GM11168 (cell line): Measurements from ENCODE around the gene USP25.

Experiments
- in situ Hi-C: fragments of 300-500 bp; cut with MboI; formaldehyde crosslinking; loops from one replicate; pipeline ENCODE4 v1.12.0; 2022; ENCODE audit warnings: low sequenced_read_pairs; ENCODE audit not compliant: unreplicated experiment

The USP25 gene

DNA sequence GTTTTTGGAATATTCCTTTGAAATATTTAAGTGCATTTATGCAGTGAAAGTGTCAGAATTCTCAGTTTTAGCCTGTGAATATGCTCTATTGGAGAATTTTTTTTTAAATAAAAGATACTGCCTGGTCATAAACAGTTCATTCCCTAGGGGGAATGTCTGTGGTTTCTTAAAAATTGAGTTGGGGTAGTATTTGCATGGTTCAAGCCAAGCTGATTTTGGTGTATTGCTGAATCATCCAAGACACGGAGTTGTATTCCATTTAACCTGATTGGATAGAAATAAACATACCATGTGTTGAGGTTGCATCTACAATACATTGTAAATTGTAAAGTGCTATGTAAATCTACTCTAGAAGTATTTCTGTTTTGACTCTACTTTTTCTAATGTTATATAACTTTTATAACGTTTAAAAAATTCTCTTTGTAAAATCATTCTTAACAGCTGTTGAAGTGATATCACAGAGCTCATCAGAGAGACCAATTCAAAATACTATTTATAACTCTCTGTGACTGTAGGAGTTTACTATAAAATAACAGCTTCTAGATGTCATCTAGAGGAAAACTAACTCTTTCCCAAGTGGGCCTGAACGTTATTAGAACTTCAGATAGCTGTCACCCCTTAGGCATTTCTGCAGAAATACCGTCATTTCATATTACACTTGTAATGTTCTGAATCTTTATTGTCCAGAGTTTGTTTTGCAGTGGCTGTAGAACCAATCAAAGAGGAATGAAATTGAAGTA is 199.1 kb downstream of the USP25 start:
- in situ Hi-C loops = no loop called here

DNA sequence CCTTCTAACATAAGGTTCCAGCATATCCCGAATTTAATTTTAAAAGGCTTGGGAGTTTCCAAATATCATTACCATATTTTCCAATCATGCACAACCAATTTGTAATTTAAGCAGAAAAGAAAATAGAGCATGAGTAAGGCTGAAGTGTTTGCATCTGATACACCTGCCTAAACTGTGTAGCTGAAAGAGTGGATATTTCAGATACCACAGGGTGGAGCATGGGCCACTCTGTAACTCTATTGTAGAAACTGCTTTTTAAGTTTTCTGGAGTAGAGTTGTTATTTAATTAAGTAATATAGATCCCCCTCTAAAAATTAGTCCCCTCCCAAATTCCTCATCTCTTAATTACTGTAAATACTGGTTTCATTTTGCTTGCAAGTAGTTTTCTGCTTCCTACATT is 199.8 kb downstream of the USP25 start:
- in situ Hi-C loops = no loop called here
